Measurements from ENCODE around the gene CYLD.

GRCh38 chr16:50778284-50779163 lies 36.6 kb downstream of the CYLD start:
- TF ChIP-seq CTCF (IDR thresholded peaks at IDR 0.05) (no peak), POLR2AphosphoS5 (IDR thresholded peaks at IDR 0.05) (no peak)
